ENCODE measurements around the gene ADAMTS2. TPM values are rescaled to one million over a fixed set of nuclear protein-coding genes. Genes with fewer than 3 reads are reported as not detected.

Gene ADAMTS2
- total and polyA plus RNA-seq, 8 donors = 1.8 to 41.5 (median 11.6) TPM

- intact Hi-C loops (cut with DNase I; ENCODE audit: low total_unique reads) = no loop called here
- DNase-seq = peak in 1 of 2 donors; percentile 54
These were observed 654 bp downstream of the ADAMTS2 start for GRCh38 chr5:179344431-179345182.

GRCh38 chr5:179343719-179344430 is 1.4 kb downstream of the ADAMTS2 start:
- H3K4me1 ChIP-seq = peaks cover 11 to 38% (median 24%) of the 10 kb centered on the region in 4 donors
- no peaks in the 10 kb centered on the region for H3K9me3 ChIP-seq
- intact Hi-C loops (cut with DNase I; ENCODE audit: low total_unique reads) = no loop called here
- peaks cover 0 to 95% (median 34%) of the 10 kb centered on the region in 3 donors for H3K27me3 ChIP-seq
- H3K4me3 ChIP-seq = peak overlapping the region; percentile 60 to 64 (median 62)
- TF ChIP-seq CTCF (IDR thresholded peaks at IDR 0.05) = peak in 4 of 7 experiments; percentile 7 to 59 (median 36)
- TF ChIP-seq EP300 (IDR thresholded peaks at IDR 0.05) = no peak
- no peak for TF ChIP-seq POLR2AphosphoS5 (IDR thresholded peaks at IDR 0.05)
- no peak for TF ChIP-seq POLR2A (IDR thresholded peaks at IDR 0.05)
- 3 to 12% (median 3%) methylated on average over 5 to 63 of the region's 63 CpGs for WGBS, 5 donors
- peak in 1 of 2 donors; percentile 71 for DNase-seq
- no peaks in the 10 kb centered on the region for H3K36me3 ChIP-seq
- peak overlapping the region in 4 of 5 donors; percentile 74 to 81 (median 76) for H3K27ac ChIP-seq

More at GRCh38 chr5:179344431-179345182, 654 bp downstream of the ADAMTS2 start:
- Histone ChIP-seq H3K27me3 (peaks cover 0 to 95% (median 34%) of the 10 kb centered on the region in 3 donors), H3K27ac (peak overlapping the region; percentile 10 to 81 (median 75)), H3K9me3 (no peaks in the 10 kb centered on the region), H3K36me3 (no peaks in the 10 kb centered on the region), H3K4me1 (peaks cover 11 to 38% (median 24%) of the 10 kb centered on the region in 4 donors), H3K4me3 (peak overlapping the region; percentile 60 to 64 (median 62))
- TF ChIP-seq CTCF (IDR thresholded peaks at IDR 0.05) = no peak
- no peak for TF ChIP-seq EP300 (IDR thresholded peaks at IDR 0.05)
- no peak for TF ChIP-seq POLR2A (IDR thresholded peaks at IDR 0.05)
- TF ChIP-seq POLR2AphosphoS5 (IDR thresholded peaks at IDR 0.05) = no peak
- WGBS, 5 donors = 1 to 2% (median 2%) methylated on average over 16 to 85 of the region's 85 CpGs

GRCh38 chr5:179343021-179343718 is 2.1 kb downstream of the ADAMTS2 start:
- H3K4me1 ChIP-seq = peaks cover 11 to 38% (median 24%) of the 10 kb centered on the region in 4 donors
- no peaks in the 10 kb centered on the region for H3K9me3 ChIP-seq
- peaks cover 0 to 96% (median 34%) of the 10 kb centered on the region in 3 donors for H3K27me3 ChIP-seq
- 29 to 43% (median 30%) methylated on average over 16 to 20 of the region's 20 CpGs for WGBS, 5 donors
- DNase-seq = no peak
- H3K27ac ChIP-seq = no peak overlapping the region
- intact Hi-C loops (cut with DNase I; ENCODE audit: low total_unique reads) = no loop called here
- TF ChIP-seq EP300 (IDR thresholded peaks at IDR 0.05) (no peak), POLR2A (IDR thresholded peaks at IDR 0.05) (no peak), POLR2AphosphoS5 (IDR thresholded peaks at IDR 0.05) (no peak), CTCF (IDR thresholded peaks at IDR 0.05) (no peak)
- peak overlapping the region; percentile 60 to 64 (median 62) for H3K4me3 ChIP-seq
- H3K36me3 ChIP-seq = no peaks in the 10 kb centered on the region

GRCh38 chr5:179342577-179342976 is 2.7 kb downstream of the ADAMTS2 start:
- no peaks in the 10 kb centered on the region for H3K9me3 ChIP-seq
- no peak for TF ChIP-seq POLR2AphosphoS5 (IDR thresholded peaks at IDR 0.05)
- TF ChIP-seq POLR2A (IDR thresholded peaks at IDR 0.05) = no peak
- TF ChIP-seq EP300 (IDR thresholded peaks at IDR 0.05) = no peak
- TF ChIP-seq CTCF (IDR thresholded peaks at IDR 0.05) = no peak
- WGBS, 5 donors = 40 to 53% (median 46%) methylated on average over 7 to 13 of the region's 13 CpGs
- H3K4me1 ChIP-seq = peaks cover 11 to 38% (median 24%) of the 10 kb centered on the region in 4 donors
- H3K27me3 ChIP-seq = peaks cover 0 to 91% (median 34%) of the 10 kb centered on the region in 3 donors
- peak in 1 of 2 donors; percentile 47 for DNase-seq
- no peak overlapping the region for H3K27ac ChIP-seq
- intact Hi-C loops (cut with DNase I; ENCODE audit: low total_unique reads) = no loop called here
- H3K4me3 ChIP-seq = peak overlapping the region in 3 of 4 donors; percentile 60 to 64 (median 62)
- H3K36me3 ChIP-seq = no peaks in the 10 kb centered on the region
